Measurements from ENCODE around the gene MYO18B. TPM values are rescaled to one million over a fixed set of nuclear protein-coding genes. Genes with fewer than 3 reads are reported as not detected.

MYO18B gene
- total and polyA plus RNA-seq, 2 of the 8 experiments (the other 6 are each of a cell fraction or from before 2014, with no cell fraction given): 0.62 to 0.78 TPM

DNA sequence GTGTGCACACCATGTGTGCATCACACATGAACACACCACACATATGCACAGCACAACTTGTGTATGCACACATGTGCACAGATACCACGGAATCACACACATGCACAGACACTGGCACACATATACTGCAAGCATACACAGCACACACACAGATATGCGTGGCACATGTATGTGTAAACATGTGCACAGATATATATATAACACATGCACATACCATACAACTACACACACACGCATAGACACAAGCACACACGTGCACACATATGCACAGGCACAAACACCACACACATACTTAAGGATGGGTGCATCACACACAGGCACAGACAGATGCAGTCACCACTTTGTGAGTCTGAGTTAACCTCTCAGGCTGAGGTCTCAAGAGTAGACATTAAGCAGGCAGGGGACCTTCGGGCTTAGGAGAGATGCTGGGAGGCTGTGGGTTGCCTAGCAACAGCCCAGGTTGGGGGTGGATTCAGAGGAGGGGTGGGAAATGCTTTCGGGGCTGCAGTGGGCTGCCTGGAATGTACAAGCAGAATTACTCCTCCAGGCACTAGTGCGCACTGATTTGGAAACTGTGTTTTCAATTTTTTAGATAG lies 82.9 kb downstream of the MYO18B start:
- no peak for TF ChIP-seq YY1 (IDR thresholded peaks at IDR 0.05; ENCODE audit: low read depth, low read length)
- TF ChIP-seq EP300 (IDR thresholded peaks at IDR 0.05; ENCODE audit: borderline replicate concordance in 1 of 2, low read depth in 2 of 2, low read length in 2 of 2): no peak
- TF ChIP-seq PHF8 (conservative IDR thresholded peaks at IDR 0.05; ENCODE audit: low read depth, low read length): no peak
- Histone ChIP-seq H2BK12ac (ENCODE audit: low read depth, low read length) (no peak overlapping the region), H3K4me2 (ENCODE audit: insufficient read depth in 1 of 2, low read depth in 2 of 2, low read length in 2 of 2) (no peak overlapping the region), H3K79me1 (ENCODE audit: low read depth, low read length) (no peaks in the 10 kb centered on the region), H3K9ac (replicated peaks in 1 of 4; ENCODE audit: extremely low read depth in 1 of 4, low read depth in 3 of 4, low read length in 3 of 4) (no peak overlapping the region), H3K4ac (replicated peaks; ENCODE audit: insufficient read length, low read depth, low read length) (no peak overlapping the region), H3K23me2 (ENCODE audit: low read depth, low read length) (no peaks in the 10 kb centered on the region; the same call in 1 of the 2 replicates), H3K36me3 (ENCODE audit: control insufficient read depth in 2 of 4, insufficient read depth in 4 of 4, low read length in 3 of 4) (no peaks in the 10 kb centered on the region), H2AK5ac (ENCODE audit: low read depth, low read length) (no peak overlapping the region), H3K27ac (ENCODE audit: low read depth, low read length) (no peak overlapping the region), H4K8ac (ENCODE audit: extremely low read depth, insufficient read depth, low read length) (no peak overlapping the region), H3K9me3 (ENCODE audit: insufficient read depth in 2 of 2, low read depth in 1 of 2, low read length in 1 of 2) (peaks cover 7 to 10% of the 10 kb centered on the region in 2 experiments; a peak in 2 of 4 replicates), H3K27me3 (replicated peaks in 1 of 4; ENCODE audit: control insufficient read depth in 3 of 4, extremely low read depth in 1 of 4, insufficient read depth in 3 of 4, low read length in 3 of 4) (no peaks in the 10 kb centered on the region), H3K56ac (replicated peaks; ENCODE audit: insufficient read length, low read depth, low read length) (no peak overlapping the region), H4K20me1 (replicated peaks in 1 of 2; ENCODE audit: control insufficient read depth in 1 of 2, insufficient read depth in 2 of 2, low read length in 2 of 2) (peaks cover 0 to 3% of the 10 kb centered on the region in 2 experiments), H3K4me1 (replicated peaks in 1 of 4; ENCODE audit: control insufficient read depth in 3 of 4, insufficient read depth in 4 of 4, low read length in 3 of 4) (no peaks in the 10 kb centered on the region; a peak in 1 of 7 replicates), H3K14ac (ENCODE audit: insufficient read length) (no peak overlapping the region), H3K23ac (ENCODE audit: insufficient read length) (no peak overlapping the region), H2BK15ac (ENCODE audit: low read length) (no peak overlapping the region), H2AFZ (ENCODE audit: low read length) (no peak overlapping the region), H2BK120ac (replicated peaks; ENCODE audit: low read depth, low read length) (no peak overlapping the region), H2BK20ac (ENCODE audit: low read length) (no peak overlapping the region), H3K4me3 (ENCODE audit: extremely low read depth in 1 of 4, insufficient read depth in 2 of 4, low read depth in 3 of 4, low read length in 4 of 4) (no peak overlapping the region), H2BK5ac (ENCODE audit: low read depth, low read length) (no peak overlapping the region), H4K5ac (ENCODE audit: insufficient read length, low read depth, low read length) (no peak overlapping the region), H4K91ac (replicated peaks; ENCODE audit: insufficient read length, low read length) (no peak overlapping the region), H3K79me2 (ENCODE audit: control insufficient read depth in 1 of 2, insufficient read depth in 2 of 2, low read length in 2 of 2) (no peaks in the 10 kb centered on the region), H3K18ac (ENCODE audit: extremely low read depth, low read length) (no peak overlapping the region)
- ChIA-PET CTCF (ENCODE audit: partially characterized antibody) (no interaction called here), POLR2A (ENCODE audit: partially characterized antibody) (no interaction called here)
- FAIRE-seq (no peak), DNase-seq (ENCODE audit: low read depth in 1 of 2, low spot score in 2 of 2) (no peak)
- 87% methylated on average over 7 of the region's 7 CpGs; no CpG with 5 or more reads in 1 of the 2 experiments for WGBS, 2 experiments (ENCODE audit: extremely low coverage in 1 of 2, insufficient coverage in 1 of 2, insufficient read length in 1 of 2, insufficient replicate concordance in 2 of 2, low coverage in 1 of 2, low lambda C conversion rate in 2 of 2, missing lambda C conversion rate in 1 of 2)
